IMR-90 (cell line): Measurements from ENCODE around the gene B3GALT4. TPM values are rescaled to one million over a fixed set of nuclear protein-coding genes. Genes with fewer than 3 reads are reported as not detected.
A peak's percentile ranks its signal among the peaks of the same experiment; 100 is the strongest.

Experiments used
- ATAC-seq: fragments of 200-7000 bp; cut with Tn5 transposase; 2 replicates; pipeline ENCODE4 v1.9.1; 2020; ENCODE audit warnings: low read depth, mild to moderate bottlenecking, moderate library complexity
- BruUV-seq: library from RNA; stranded (reverse); fragments of 400-500 nt; replicated peaks from 2 replicates; lab custom pipeline; 2021; lab: Mats Ljungman, UMichigan
- CTCF ChIA-PET: fragments of 300-600 bp; formaldehyde crosslinking; extraction: SDS; loops from one replicate; lab custom pipeline; 2021; ENCODE audit warnings: antibody characterized with exemption; lab: Yijun Ruan, JAX
- POLR2A ChIA-PET: fragments of 300-600 bp; sonication (Branson Sonifier 250); formaldehyde crosslinking; loops from one replicate; lab custom pipeline; 2022; ENCODE audit warnings: antibody characterized with exemption; ENCODE audit not compliant: unreplicated experiment; lab: Charles Lee
- DNase-seq: peaks from one replicate; pipeline ENCODE4 v3.0.0; 2013
- H2AFZ ChIP-seq: replicated peaks from 2 replicates; pipeline ENCODE3; 2013; ENCODE audit warnings: low read length, mild to moderate bottlenecking; ENCODE audit not compliant: poor library complexity
- H2AK5ac ChIP-seq: 2 replicates; pipeline ENCODE4 v1.6.1; 2013; ENCODE audit warnings: low read depth, low read length, inconsistent platforms
- H2AK9ac ChIP-seq: replicated peaks from 2 replicates; pipeline ENCODE3; 2013; ENCODE audit warnings: mild to moderate bottlenecking, low read depth, low read length, moderate library complexity; ENCODE audit not compliant: poor library complexity
- H2BK120ac ChIP-seq: 2 replicates; pipeline ENCODE4 v1.6.1; 2013; ENCODE audit warnings: low read depth, low read length, inconsistent platforms
- H2BK15ac ChIP-seq: 3 replicates; pipeline ENCODE4 v1.6.1; 2013; ENCODE audit warnings: low read depth, low read length, inconsistent platforms
- H2BK20ac ChIP-seq: 2 replicates; pipeline ENCODE4 v1.6.1; 2013; ENCODE audit warnings: low read depth, mild to moderate bottlenecking, inconsistent platforms, low read length, moderate library complexity
- H2BK5ac ChIP-seq: 2 replicates; pipeline ENCODE4 v1.6.1; 2013; ENCODE audit warnings: mild to moderate bottlenecking, low read depth, low read length, inconsistent platforms; ENCODE audit not compliant: poor library complexity, severe bottlenecking
- H3K14ac ChIP-seq: replicated peaks from 2 replicates; pipeline ENCODE4 v1.6.1; 2013; ENCODE audit warnings: low read depth, low read length, inconsistent platforms
- H3K18ac ChIP-seq: 2 replicates; pipeline ENCODE4 v1.6.1; 2013; ENCODE audit warnings: low read depth, low read length, control low read depth
- H3K23ac ChIP-seq: 2 replicates; pipeline ENCODE4 v1.6.1; 2013; ENCODE audit warnings: low read depth, low read length, inconsistent platforms
- H3K27ac ChIP-seq: 2 replicates; pipeline ENCODE4 v1.5.1; 2013; ENCODE audit warnings: mild to moderate bottlenecking, control low read depth, low read length; ENCODE audit not compliant: insufficient read depth
- H3K27me3 ChIP-seq: 2 replicates; pipeline ENCODE4 v1.6.1; 2013; ENCODE audit warnings: low read length; ENCODE audit not compliant: control insufficient read depth, insufficient read depth
- H3K36me3 ChIP-seq: 2 replicates; pipeline ENCODE4 v1.6.1; 2013; ENCODE audit warnings: low read length, mixed read lengths; ENCODE audit not compliant: control insufficient read depth, insufficient read depth
- H3K4ac ChIP-seq: 2 replicates; pipeline ENCODE4 v1.6.1; 2013; ENCODE audit warnings: low read depth, low read length, inconsistent platforms
- H3K4me1 ChIP-seq: 2 replicates; pipeline ENCODE4 v1.6.1; 2013; ENCODE audit warnings: low read length, mixed read lengths; ENCODE audit not compliant: control insufficient read depth, insufficient read depth
- H3K4me2 ChIP-seq: 2 replicates; pipeline ENCODE4 v1.6.1; 2013; ENCODE audit warnings: low read depth, mild to moderate bottlenecking, control low read depth, low read length, moderate library complexity
- H3K4me3 ChIP-seq: 2 replicates; pipeline ENCODE4 v1.5.1; 2013; ENCODE audit warnings: low read depth, mild to moderate bottlenecking, control low read depth, low read length, moderate library complexity; ENCODE audit not compliant: insufficient read depth
- H3K56ac ChIP-seq: 2 replicates; pipeline ENCODE4 v1.6.1; 2013; ENCODE audit warnings: low read length, inconsistent platforms; ENCODE audit not compliant: insufficient read depth; ENCODE audit errors: extremely low read depth
- H3K79me1 ChIP-seq, 2 experiments: 2 replicates each; pipeline ENCODE4 v1.6.1; 2013; ENCODE audit warnings: low read length in 2 of 2, inconsistent platforms in 1 of 2, low read depth in 1 of 2
- H3K9ac ChIP-seq: 2 replicates; pipeline ENCODE4 v1.6.1; 2013; ENCODE audit warnings: low read depth, low read length, control low read depth
- H3K9me1 ChIP-seq: 2 replicates; pipeline ENCODE4 v1.6.1; 2013; ENCODE audit warnings: low read length, inconsistent platforms; ENCODE audit not compliant: insufficient read depth
- H3K9me3 ChIP-seq: 2 replicates; pipeline ENCODE4 v1.6.1; 2013; ENCODE audit warnings: low read length; ENCODE audit not compliant: control insufficient read depth, insufficient read depth
- H4K20me1 ChIP-seq: 2 replicates; pipeline ENCODE4 v1.6.1; 2013; ENCODE audit warnings: low read length, inconsistent platforms; ENCODE audit not compliant: insufficient read depth
- H4K5ac ChIP-seq: 2 replicates; pipeline ENCODE4 v1.6.1; 2013; ENCODE audit warnings: mild to moderate bottlenecking, low read depth, low read length, control low read depth
- H4K8ac ChIP-seq, 2 experiments: 2 replicates each; pipeline ENCODE4 v1.6.1; 2013; ENCODE audit warnings: low read depth in 2 of 2, low read length in 2 of 2, control low read depth in 1 of 2, inconsistent platforms in 1 of 2
- H4K91ac ChIP-seq: 2 replicates; pipeline ENCODE4 v1.6.1; 2013; ENCODE audit warnings: low read depth, low read length, inconsistent platforms; ENCODE audit not compliant: insufficient read depth
- BHLHE40 ChIP-seq: fragments of 150-350 bp; IDR thresholded peaks from 2 replicates; pipeline ENCODE4 v1.6.1; 2016; ENCODE audit warnings: mild to moderate bottlenecking, low read depth, low read length
- CEBPB ChIP-seq: IDR thresholded peaks from 2 replicates; pipeline ENCODE4 v1.6.1; 2012; ENCODE audit warnings: low read depth, low read length, improper control_type of control experiment
- CHD1 ChIP-seq: IDR thresholded peaks from 2 replicates; pipeline ENCODE4 v1.6.1; 2012; ENCODE audit warnings: low read depth, low read length, improper control_type of control experiment
- CTCF ChIP-seq: conservative IDR thresholded peaks from 2 replicates; pipeline ENCODE4 v1.5.1; 2012; ENCODE audit warnings: mild to moderate bottlenecking, low read depth, low read length, improper control_type of control experiment
- FOS ChIP-seq: fragments of 150-350 bp; IDR thresholded peaks from 2 replicates; pipeline ENCODE4 v1.6.1; 2016; ENCODE audit warnings: low read depth, low read length
- MAFK ChIP-seq: IDR thresholded peaks from 2 replicates; pipeline ENCODE4 v1.6.1; 2012; ENCODE audit warnings: low read depth, low read length, improper control_type of control experiment
- MAZ ChIP-seq: IDR thresholded peaks from 2 replicates; pipeline ENCODE4 v1.6.1; 2012; ENCODE audit warnings: low read depth, mild to moderate bottlenecking, low read length, improper control_type of control experiment, moderate library complexity, borderline replicate concordance
- MXI1 ChIP-seq: IDR thresholded peaks from 2 replicates; pipeline ENCODE4 v1.6.1; 2012; ENCODE audit warnings: low read depth, mild to moderate bottlenecking, low read length, moderate library complexity, borderline replicate concordance
- NFE2L2 ChIP-seq: fragments of 150-350 bp; IDR thresholded peaks from 2 replicates; pipeline ENCODE4 v1.6.1; 2016; ENCODE audit warnings: low read depth, mild to moderate bottlenecking, low read length
- POLR2A ChIP-seq: IDR thresholded peaks from 2 replicates; pipeline ENCODE4 v1.6.1; 2012; ENCODE audit warnings: mild to moderate bottlenecking, low read depth, low read length
- RAD21 ChIP-seq: IDR thresholded peaks from 2 replicates; pipeline ENCODE4 v1.6.1; 2012; ENCODE audit warnings: low read length, improper control_type of control experiment
- RCOR1 ChIP-seq: IDR thresholded peaks from 2 replicates; pipeline ENCODE4 v1.6.1; 2012; ENCODE audit warnings: mild to moderate bottlenecking, low read length, improper control_type of control experiment; ENCODE audit not compliant: insufficient replicate concordance
- RFX5 ChIP-seq: IDR thresholded peaks from 2 replicates; pipeline ENCODE4 v1.8.0; 2012; ENCODE audit warnings: low read depth, mild to moderate bottlenecking, low read length, moderate library complexity
- SMC3 ChIP-seq: fragments of 150-350 bp; IDR thresholded peaks from 2 replicates; pipeline ENCODE4 v1.6.1; 2016; ENCODE audit warnings: low read depth, mild to moderate bottlenecking, antibody characterized with exemption, low read length, moderate library complexity
- WGBS, 2 experiments: methylation state at CpG; one replicate each; pipeline versions ENCODE4 v1.1.5 to v1.1.7; 2013; ENCODE audit warnings: missing lambda C conversion rate in 2 of 2; ENCODE audit not compliant: insufficient read length in 1 of 2; ENCODE audit errors: extremely low coverage in 2 of 2; 5-methylcytosine and 5-hydroxymethylcytosine counted together
- dilution Hi-C: fragments of 300-500 bp; cut with HindIII; formaldehyde crosslinking; loops from one replicate; pipeline ENCODE4 v1.14.3; 2018; ENCODE audit warnings: low sequenced_read_pairs; ENCODE audit not compliant: unreplicated experiment
- in situ Hi-C: fragments of 300-500 bp; cut with MboI; formaldehyde crosslinking; loops from 3 replicates; pipeline ENCODE4 v1.14.3; 2019; ENCODE audit warnings: low sequenced_read_pairs, inconsistent platforms, mixed read lengths
- intact Hi-C: fragments of 100-400 bp; cut with micrococcal nuclease; formaldehyde crosslinking; loops from 2 replicates; pipeline ENCODE4 v1.10.0; 2022
- polyA plus RNA-seq, 3 experiments: library from polyadenylated mRNA; depleted of rRNA; stranded (reverse); fragments of >200 nt; gene quantifications; 2 replicates each; pipeline ENCODE4 v1.2.3, GENCODE V29; 2012; ENCODE audit warnings: low replicate concordance in 1 of 3
- total RNA-seq: library from RNA; depleted of rRNA; stranded (reverse); fragments of >200 nt; gene quantifications from 2 replicates; pipeline ENCODE4 v1.2.3, GENCODE V29; 2012
- TF ChIP-seq, protein P1 (sequence below): fragments of 150-350 bp; IDR thresholded peaks from 2 replicates; pipeline ENCODE4 v1.6.1; 2016; ENCODE audit warnings: low read depth, mild to moderate bottlenecking, low read length, moderate library complexity, borderline replicate concordance
- TF ChIP-seq, protein P2 (sequence below): fragments of 150-350 bp; IDR thresholded peaks from 2 replicates; pipeline ENCODE4 v1.6.1; 2017; ENCODE audit warnings: mild to moderate bottlenecking, antibody characterized with exemption, low read length, low read depth

B3GALT4 gene
- total and polyA plus RNA-seq, 2 of the 4 experiments (the other 2 are of a cell fraction), result 0.70 to 0.72 TPM

GRCh38 chr6:33279257-33279695, 2.4 kb downstream of the B3GALT4 start:
- peak overlapping the region; percentile 63 for H2AFZ ChIP-seq
- peaks cover 8% of the 10 kb centered on the region for H3K4me1 ChIP-seq
- no peak overlapping the region for H3K4me3 ChIP-seq
- no peak for DNase-seq
- H3K36me3 ChIP-seq, result peaks cover 64% of the 10 kb centered on the region
- dilution Hi-C loops (no loop called here), intact Hi-C loops (no loop called here), in situ Hi-C loops (no loop called here)
- no peak overlapping the region for H4K91ac ChIP-seq
- no peak overlapping the region for H3K14ac ChIP-seq
- H2BK120ac ChIP-seq, result no peak overlapping the region
- H2BK15ac ChIP-seq, result no peak overlapping the region
- H4K8ac ChIP-seq, result no peak overlapping the region
- TF ChIP-seq FOS, result no peak
- no peak for TF ChIP-seq CEBPB
- TF ChIP-seq MAZ, result no peak
- TF ChIP-seq SMC3, result no peak
- no peak for TF ChIP-seq CHD1
- TF ChIP-seq CTCF, result no peak
- TF ChIP-seq POLR2A, result no peak
- TF ChIP-seq, protein P1, sequence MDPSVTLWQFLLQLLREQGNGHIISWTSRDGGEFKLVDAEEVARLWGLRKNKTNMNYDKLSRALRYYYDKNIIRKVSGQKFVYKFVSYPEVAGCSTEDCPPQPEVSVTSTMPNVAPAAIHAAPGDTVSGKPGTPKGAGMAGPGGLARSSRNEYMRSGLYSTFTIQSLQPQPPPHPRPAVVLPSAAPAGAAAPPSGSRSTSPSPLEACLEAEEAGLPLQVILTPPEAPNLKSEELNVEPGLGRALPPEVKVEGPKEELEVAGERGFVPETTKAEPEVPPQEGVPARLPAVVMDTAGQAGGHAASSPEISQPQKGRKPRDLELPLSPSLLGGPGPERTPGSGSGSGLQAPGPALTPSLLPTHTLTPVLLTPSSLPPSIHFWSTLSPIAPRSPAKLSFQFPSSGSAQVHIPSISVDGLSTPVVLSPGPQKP, result no peak
- TF ChIP-seq BHLHE40, result no peak
- no peak for TF ChIP-seq RAD21
- TF ChIP-seq RFX5, result no peak
- TF ChIP-seq MXI1, result no peak
- TF ChIP-seq MAFK, result no peak
- TF ChIP-seq, protein P2, sequence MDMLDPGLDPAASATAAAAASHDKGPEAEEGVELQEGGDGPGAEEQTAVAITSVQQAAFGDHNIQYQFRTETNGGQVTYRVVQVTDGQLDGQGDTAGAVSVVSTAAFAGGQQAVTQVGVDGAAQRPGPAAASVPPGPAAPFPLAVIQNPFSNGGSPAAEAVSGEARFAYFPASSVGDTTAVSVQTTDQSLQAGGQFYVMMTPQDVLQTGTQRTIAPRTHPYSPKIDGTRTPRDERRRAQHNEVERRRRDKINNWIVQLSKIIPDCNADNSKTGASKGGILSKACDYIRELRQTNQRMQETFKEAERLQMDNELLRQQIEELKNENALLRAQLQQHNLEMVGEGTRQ, result no peak
- no peak for TF ChIP-seq RCOR1
- no peak for TF ChIP-seq NFE2L2
- no TSS peak for BruUV-seq
- H2AK5ac ChIP-seq, result no peak overlapping the region
- H3K9me1 ChIP-seq, result peaks cover 3% of the 10 kb centered on the region
- peaks cover 57% of the 10 kb centered on the region for H4K20me1 ChIP-seq
- no peak overlapping the region for H3K18ac ChIP-seq
- peak overlapping the region; percentile 42 for H2AK9ac ChIP-seq
- ChIA-PET CTCF (interaction anchor here (0.6 kb wide), 1 partner anchor 22 kb away, joined by 5 read pairs; no protein-coding TSS in a partner anchor), POLR2A (no interaction called here)
- no peak overlapping the region for H4K5ac ChIP-seq
- H2BK5ac ChIP-seq, result no peak overlapping the region
- H2BK20ac ChIP-seq, result no peak overlapping the region
- no peak overlapping the region for H3K56ac ChIP-seq
- no peaks in the 10 kb centered on the region for H3K27me3 ChIP-seq
- no peak overlapping the region for H3K27ac ChIP-seq
- no peaks in the 10 kb centered on the region for H3K9me3 ChIP-seq
- no peak overlapping the region for H3K9ac ChIP-seq
- peaks cover 19 to 45% of the 10 kb centered on the region in 2 experiments for H3K79me1 ChIP-seq
- H3K23ac ChIP-seq, result no peak overlapping the region
- no peak for ATAC-seq
- H3K4ac ChIP-seq, result no peak overlapping the region
- WGBS, 2 experiments, result 91% methylated on average over 4 of the region's 13 CpGs; no CpG with 5 or more reads in 1 of the 2 experiments
- no peak overlapping the region for H3K4me2 ChIP-seq
